CD4-positive, alpha-beta T cell treated with Interleukin-12 subunit alpha and Interleukin-12 subunit beta, for 1 hour (primary cell): ENCODE measurements around the gene S100A8.
A peak's percentile ranks its signal among the peaks of the same experiment; 100 is the strongest.
"Not testable (repeated sequence)": the region's sequence is repeated elsewhere in the genome, so short reads cannot be mapped to it uniquely, and the experiment has no call there.

Source experiments
- DNase-seq: peaks from one replicate; pipeline ENCODE4 v3.0.0-alpha.2; 2020

S100A8 gene

DNA sequence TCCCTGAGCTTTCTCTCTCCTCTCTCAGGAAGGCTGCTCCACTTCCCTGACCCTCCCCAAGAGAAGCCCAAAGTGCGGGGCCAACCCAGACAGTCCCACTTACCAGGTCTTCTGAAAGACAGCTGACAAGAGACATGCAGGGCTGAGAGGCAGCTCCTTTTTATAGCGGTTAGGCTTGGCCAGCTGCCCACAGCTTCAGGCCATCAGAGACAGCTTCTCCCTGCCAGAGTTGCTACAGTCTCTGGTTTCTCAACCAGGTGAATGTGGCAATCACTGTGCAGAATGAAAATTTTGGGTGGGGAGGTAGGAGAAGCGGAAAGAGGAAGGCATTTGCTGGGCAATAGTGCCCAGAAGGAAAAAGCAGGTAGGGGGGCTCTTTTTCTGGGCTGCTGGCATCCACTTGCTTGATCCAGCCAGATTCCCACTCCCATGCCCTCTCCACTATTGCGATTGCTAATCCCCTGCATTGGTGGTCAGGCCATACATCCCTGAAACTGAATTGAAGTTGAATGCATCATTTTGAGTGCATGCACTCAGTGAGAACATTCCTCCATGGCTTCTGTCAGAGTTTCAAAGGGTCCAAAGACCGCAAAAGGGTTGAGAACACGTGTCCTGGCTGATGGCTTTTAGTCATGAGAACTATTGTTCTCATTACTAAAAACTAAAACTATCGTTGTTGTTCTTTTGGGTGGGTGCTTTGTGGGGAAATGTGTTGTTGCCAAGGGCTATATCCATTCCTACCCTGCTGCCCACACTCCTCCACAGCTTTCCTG lies at the start of gene S100A8:
Gene S100A8 (minus strand): TSS at position 136 of the 773 bp plus-strand sequence. CDS start 538 bp downstream, outside the sequence.
- DNase-seq = no peak

DNA sequence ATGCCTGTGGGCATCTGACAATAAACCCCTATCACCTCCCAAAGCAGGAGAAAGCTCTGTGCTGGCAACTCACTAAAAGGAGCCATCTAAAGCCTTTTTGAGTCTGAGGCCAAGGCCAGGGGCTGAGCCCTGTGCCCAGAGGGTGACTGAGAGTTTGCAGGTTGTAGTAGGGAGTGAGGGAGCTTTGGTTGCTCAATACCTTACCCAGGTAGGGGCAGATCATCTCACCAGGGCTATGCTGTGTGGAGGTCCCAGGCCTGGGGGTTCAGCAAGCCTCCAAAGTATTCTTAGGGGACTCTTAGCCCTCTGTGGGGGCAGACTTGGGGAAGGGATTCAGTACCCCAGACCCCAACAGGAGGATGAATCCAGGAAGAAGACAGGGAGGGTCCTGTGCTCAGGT lies 48.4 kb upstream of the S100A8 start:
- no peak for DNase-seq

DNA sequence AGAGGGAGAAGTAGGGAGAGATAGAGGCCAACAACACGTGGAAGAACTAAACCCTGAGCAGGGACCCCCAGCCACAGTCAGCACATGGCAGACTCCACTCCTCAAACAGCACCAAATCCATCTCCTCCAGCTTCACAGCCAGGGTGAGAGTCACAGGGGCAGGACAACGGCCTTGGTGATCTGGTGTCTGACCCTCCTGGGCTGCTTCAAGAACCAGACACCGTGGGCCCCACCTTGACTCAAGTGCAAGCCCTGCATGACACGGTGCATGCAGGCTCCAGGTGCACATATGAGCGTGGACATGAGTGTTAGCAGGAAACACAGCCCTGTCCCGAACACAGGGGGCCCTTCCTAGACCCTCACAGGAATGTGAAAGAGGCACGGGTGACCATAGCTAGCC lies 47.7 kb upstream of the S100A8 start:
- DNase-seq = no peak

DNA sequence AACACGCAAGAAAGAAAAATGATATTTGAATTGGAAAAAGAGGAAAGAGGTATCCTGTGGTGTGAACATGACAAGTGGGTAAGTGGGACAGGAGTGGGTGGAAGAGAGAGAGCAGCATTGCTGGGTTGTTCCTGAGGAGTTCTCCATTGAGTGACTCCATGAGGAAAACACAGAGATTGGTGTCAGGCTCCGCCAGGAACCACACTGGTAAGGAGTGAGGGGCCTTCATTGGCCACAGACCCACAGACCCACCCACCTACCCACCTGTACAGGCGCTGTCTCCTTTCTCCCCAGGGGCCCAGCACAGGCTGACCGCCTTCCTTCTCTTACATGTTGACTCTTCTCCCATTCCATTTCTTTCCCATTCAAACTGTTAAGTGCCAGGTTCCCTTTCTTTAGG lies 46.4 kb upstream of the S100A8 start:
- DNase-seq = no peak

DNA sequence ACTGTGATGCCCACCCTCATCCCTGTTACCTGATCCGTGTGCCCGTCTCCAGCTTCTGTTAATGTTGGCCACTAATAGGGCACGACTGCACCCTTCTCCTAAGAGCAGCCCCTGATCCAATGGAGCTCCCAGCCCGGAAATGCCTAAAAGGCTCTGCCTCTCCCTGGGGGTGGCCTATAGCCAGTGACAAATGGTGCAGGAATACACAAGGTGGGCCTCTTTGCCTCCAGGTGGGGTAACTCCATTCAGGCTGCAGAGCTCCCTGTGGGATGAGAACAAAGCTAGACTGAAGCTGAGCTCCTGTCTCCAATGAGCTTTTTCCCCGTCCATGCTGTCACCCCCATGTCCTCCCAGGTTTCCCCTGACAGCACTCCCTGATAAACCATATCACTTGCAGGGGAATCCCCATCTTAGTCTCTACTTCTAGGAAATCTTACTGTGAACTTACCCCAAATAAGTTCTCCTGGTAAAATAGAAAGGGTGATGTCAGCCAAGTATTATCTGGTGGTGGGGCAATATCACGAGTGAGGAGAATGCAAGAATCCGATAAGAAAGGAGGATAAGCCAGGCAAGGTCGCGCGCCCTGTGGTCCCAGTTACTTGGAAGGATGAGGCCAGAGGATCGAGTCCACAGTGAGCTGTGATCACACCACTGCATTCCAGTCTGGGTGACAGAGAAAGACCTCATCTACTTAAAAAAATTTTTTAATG lies 44.0 kb upstream of the S100A8 start:
- no peak for DNase-seq

DNA sequence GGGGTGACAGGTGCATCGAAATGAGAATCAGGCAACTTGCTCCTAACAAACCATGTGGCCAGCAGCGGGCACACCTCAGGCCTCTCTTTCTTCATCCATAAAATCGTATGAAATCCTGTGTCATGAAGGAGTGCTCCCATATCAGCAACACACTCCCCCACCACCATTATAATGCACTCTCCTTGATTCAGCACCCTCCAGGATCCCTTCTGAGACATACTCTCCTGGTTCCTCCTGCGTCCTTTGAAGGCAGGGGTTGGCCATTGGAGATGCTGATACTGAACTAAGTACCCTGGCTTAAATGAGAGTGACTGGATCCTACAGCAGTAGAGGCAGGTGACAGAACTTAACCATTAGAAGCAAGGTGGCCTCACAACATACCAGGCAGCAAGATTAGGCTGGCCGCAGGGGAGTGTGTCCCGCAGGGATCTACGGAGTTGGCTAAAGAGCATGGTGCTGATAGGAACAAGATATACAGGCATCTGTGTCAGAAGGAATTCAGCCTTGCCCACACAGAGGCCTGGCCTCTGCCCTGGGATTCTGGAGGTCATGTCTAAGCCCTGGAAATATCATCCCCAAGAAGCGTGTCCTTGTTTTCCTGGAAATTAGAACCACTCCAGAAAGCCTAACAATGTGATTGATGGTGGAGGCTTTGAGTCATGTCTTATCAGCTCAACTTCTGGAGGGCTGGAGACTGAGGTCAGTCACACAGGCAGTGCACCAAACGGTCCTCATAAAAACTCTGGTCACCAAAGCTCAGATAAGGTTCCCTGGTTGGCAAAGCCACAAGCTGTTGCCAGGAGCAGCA lies 42.2 kb upstream of the S100A8 start:
- no peak for DNase-seq

DNA sequence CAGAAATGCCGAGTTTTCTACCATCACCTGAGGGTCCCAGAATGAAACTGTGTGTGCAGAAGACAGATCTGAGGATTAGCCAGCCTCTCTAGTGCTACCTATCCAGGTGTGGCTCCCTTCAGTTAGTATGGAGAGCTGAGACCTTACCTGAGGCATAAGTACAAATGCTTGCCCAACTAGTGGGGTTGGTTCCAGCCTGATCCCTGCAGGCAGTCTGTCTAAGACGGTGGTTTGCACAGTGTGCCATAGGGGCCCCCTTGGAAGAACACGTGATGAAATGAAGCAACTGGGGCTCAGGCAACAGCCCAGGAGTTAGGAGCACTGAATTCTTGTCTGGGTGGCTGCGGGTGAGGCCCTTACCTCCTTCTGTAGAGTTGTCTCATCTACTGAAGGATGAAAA lies 41.1 kb upstream of the S100A8 start:
- DNase-seq = no peak

DNA sequence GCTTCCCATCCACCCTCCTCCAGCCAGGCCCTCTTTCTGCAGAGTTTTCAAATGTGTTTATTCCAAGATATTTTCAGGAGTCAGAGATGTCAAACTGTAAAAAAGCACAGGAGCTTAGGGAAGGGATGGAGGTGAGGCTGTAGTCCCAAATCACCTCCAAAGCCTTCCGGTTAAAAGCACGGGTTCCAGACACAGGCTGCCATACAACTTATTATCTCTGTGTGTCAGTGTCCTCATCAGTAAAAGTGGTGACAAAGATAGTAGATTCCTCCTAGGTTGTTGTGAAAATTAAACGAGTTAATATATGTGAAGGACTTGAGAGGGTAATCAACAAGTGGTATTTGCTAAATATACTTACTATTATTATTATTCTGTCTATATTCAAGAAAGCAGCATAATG lies 40.6 kb upstream of the S100A8 start:
- DNase-seq = no peak

DNA sequence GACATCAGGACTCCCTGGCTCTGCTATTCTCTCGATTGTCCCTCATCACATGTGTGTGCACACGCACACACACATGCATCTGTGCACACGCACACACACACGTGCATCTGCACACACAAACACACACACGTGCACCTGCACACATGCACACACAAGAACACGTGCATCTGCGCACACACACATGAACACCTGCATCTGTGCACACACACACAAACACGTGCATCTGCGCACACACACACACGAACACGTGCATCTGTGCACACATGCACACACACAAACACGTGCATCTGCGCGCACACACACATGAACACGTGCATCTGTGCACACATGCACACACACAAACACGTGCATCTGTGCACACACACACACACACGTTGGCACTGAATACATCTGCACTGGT lies 40.1 kb upstream of the S100A8 start:
- no peak for DNase-seq

DNA sequence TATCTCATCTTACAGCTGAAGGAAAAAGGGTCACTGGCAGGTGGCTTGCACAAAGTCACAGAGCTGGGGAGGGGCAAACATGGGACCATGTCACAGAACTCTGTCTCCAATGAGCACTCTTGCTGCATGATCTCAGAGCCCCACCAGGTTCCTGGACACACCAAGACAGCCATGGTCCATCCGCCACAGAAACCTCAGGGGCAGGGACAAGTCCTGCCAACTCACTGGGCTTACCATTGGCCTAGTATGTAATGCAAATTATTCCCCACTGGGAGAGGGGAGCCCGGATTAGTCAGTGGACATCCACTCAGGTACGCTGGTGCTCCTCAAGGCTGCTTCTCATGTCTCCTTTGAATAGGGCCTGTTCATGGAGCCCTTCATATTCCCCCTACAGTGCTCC lies 39.7 kb upstream of the S100A8 start:
- no peak for DNase-seq

DNA sequence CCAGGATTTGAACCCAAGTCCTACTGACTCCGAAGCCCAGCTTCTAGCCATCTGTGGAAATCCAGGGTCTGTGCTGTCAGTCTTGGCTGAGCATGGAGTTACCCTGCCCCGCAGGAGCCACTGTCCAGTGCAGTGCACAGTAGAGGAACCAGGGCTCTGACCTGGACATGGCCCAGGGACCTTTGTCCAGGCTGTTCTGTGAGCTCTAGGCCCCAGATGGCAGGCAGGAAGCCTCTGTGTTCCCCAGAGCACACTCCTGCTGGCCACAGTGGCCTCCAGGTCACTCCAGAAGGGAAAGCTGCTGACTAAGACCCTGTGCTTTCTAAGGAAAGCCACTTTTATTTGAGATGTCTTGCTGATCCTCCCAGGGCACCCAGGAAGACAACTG lies 39.3 kb upstream of the S100A8 start:
- no peak for DNase-seq

DNA sequence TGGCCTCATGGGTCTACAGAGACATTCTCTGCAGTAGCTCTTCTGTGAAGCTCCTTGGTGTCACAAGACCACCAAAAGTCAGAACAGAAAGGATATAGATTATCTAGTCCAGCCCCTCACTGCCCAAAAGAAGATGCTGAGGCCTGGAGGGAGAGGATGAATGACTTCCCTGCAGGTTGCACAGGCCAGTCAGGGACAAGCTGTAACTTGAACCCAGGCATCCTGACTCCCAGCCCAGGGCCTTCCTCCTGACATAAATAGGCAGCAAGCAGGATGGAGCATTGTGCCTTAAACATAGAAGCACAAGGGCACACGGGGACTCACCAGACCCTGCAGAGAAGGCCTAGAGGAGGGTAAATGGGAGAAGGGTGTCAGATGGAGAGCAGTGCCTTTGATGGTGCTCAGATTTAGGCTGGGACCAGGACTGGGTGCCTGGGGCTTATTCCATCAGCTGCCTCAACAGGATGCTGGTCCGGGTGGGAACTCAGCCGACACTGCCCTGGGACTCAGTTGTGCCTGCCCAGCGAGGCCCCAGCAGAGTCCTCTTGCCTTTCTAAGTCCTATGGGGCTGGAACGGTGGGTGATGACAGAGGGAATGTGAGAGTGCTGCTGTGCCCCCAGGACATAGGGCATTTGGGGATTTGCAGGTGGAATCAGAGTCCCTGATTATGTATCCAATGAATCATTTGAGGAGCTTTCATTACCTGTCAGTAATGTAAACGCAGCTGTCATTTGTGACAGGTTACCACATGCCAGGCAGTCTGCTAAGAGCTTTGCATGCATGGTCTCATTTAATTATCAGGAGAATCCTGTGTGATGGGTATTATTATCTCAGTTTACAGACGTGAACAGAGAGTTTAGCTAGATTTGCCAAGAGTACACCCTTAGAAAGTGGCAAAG lies 38.6 kb upstream of the S100A8 start:
- DNase-seq = no peak

DNA sequence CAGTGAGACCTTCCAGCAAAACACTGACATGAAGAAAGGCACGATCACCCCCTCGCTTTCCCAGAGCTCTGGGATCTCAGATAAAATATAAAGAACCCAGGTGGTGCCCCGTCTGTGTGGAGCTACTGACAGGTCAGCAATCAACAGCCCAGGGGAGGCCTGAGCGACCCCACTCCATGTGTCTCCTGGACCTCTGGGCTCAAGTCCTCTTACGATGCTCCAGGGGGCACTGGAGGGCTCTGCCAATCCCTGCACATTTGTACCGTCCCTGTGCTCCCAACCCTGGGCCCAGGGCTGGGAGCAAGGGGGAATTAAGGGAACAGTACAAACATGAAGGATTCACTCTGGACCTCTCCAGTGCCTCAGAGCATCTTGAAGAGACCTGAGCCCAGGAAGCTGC lies 37.9 kb upstream of the S100A8 start:
- DNase-seq = no peak

DNA sequence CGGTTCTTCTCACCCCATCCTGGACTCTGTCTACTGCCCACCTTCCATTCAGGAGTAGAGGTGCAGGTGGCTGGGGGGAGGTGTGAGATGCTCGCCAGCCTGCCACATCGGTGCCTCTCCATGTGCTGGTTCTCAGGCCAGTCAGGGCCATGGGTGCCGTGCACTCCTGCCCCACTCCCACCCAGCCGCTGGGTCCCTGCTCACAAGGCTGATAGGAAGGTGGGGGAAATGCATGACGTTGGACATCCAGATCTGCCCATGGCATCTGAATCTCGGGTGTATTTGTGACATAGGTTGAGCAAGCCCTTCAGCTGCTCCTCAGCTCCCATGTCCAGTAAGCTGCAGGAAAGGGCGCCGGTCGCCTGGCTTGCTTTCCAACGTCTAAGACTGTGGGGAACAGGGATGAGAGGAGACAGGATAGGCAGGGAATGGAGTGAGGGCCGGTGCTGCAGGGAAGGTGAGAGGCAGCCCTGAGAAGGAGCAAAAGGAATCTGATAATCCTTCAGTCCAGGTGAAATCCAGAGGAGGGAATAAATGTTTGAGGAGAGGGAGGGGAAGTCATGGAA lies 37.3 kb upstream of the S100A8 start:
- no peak for DNase-seq

DNA sequence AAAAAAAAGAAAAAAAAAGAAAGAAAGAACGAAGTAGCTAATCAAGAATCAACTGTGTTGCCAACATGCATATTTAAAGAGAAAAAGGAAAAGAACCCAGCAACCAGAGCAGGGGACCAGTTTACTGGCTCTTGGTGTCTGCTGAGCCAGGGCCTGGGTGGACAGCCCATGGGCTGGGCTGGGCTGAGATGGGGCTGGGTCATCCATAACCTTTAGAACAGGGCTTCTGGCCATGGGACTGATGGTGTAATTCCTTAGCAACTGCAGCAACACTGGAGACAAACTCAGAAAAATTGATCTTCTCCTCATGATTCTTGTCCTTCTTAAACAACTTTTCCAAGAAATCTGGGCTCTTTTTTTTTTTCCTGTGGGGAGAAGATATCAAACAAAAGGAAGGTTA lies 35.9 kb upstream of the S100A8 start:
- DNase-seq = no peak

DNA sequence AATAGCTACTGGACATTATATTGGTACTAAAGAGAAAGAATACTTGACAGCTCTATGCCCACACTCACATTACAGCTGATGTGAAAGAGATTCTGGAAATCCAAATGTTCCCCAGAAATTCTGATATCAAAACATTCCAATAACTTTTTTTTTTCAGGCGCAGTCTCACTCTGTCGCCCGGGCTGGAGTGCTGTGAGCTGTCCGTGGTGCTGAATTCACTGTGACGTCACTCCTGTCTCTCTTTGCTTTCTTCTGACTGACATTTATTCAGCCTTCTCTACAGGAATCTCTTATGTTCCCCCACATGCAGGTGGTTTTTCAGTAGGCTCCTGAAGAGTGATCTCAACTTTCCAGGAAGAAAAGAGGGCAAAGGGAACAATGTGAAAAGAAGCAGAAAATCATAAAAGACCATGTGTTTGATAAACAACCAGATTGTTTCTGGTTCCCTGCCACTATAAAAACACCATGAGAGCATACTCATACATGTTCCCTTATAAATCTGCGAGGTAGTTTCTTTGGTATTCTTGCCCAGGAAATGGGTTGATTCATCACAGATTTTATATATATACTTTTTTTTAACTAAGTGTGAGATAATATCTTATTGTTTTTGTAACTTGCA lies 31.7 kb upstream of the S100A8 start:
- peak; percentile 64 for DNase-seq

DNA sequence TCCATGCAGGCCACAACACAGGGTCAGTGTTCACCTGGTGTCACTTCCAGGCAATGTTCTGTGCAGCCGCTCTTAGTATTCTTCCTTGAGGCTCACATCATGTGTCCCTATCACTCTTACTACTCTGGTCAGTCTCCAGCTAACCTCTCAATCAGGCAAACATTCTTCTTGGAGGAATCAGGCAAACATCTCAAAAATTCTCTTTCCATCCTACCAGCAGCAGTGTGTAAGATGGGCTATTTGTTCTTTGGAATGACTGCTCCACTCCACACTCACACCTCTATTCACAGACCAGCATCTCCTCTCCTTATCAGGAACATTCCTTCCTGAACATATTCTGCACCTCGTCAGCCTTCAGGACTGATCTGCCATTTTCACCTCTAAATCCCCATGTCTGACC lies 29.4 kb upstream of the S100A8 start:
- no peak for DNase-seq

DNA sequence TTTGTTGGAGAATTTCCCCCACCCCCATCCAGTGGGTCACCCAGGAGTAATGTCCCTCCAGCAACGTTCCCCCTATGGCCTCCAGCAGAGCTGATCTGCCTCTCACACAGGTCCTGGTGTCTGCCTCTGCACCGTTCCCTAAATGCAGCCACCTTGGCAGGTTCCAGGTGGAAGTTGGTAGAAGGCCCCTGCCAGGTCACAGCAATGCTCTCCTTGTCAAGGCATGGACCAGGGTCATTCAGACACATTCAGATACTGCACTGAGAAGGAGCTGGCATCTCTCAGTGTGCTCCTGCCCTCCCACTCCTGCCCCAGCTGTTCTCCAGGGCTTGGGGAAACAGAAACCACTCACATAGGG lies 28.5 kb upstream of the S100A8 start:
- DNase-seq = not testable (repeated sequence)

DNA sequence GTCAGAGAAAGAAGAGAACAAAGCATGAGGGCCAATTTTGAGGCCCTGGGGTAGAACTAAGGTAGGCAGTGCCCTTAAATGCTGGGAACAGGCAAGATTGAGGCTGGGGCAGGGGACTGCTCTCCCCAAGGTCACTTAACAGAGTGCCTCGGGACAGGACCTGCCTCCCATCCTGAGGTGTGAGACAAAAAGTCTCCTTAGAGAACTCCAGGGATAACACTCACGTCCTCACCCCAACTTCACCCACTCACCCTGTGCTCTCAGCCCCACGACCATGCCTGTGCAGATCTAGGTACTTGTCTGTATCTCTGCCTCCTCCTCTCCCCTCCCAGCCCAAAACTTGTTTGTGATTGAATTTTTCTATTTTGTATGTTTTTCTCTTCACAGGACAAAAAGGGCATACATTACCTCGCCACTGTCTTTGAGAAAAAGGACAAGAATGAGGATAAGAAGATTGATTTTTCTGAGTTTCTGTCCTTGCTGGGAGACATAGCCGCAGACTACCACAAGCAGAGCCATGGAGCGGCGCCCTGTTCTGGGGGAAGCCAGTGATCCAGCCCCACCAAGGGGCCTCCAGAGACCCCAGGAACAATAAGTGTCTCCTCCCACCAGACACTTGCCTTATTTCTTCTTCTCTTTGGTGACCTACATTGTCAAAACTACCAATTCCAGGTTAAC lies 28.0 kb upstream of the S100A8 start:
- DNase-seq = not testable (repeated sequence)

DNA sequence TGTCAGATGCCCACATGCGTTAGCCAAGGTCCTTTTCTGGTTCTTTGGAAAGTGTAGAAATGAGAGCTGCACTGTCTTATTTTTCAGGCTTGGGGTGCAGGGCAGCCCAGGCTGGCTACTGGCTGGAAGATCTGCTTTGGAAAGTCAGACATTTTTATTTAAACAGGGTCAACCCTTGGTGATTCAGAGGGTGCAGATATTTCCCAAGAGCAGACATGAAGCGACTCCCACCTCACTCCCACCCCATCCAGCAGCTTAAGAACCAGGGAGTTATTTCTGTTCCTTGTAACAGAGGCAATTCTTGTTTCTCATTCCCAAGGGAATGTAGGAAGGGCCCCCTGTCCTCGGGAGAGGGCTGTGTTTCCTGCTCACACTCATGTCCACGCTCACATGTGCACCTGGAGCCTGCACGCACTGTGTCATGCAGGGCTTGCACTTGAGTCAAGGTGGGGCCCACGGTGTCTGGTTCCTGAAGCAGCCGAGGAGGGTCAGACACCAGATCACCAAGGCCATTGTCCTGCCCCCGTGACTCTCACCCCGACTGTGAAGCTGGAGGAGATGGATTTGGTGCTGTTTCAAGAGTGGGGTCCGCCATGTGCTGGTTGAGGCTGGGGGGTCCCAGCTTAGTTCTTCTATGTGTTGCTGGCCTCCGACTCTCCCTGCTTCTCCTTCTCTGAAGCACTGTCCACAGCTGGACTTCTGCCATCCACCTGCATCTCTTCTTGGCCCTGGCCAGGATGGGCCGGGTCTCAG lies 26.4 kb upstream of the S100A8 start:
- no peak for DNase-seq
